Suppressor macrophage treated with lipopolysaccharide for 4 hours (primary cell): ENCODE results near the gene FBXW8.

Source experiments
- DNase-seq: peaks from one replicate; pipeline ENCODE4 v3.0.0-alpha.2; 2020

The FBXW8 gene

GRCh38 chr12:117042862-117043261 lies 132.1 kb downstream of the FBXW8 start:
- DNase-seq, result no peak

DNA sequence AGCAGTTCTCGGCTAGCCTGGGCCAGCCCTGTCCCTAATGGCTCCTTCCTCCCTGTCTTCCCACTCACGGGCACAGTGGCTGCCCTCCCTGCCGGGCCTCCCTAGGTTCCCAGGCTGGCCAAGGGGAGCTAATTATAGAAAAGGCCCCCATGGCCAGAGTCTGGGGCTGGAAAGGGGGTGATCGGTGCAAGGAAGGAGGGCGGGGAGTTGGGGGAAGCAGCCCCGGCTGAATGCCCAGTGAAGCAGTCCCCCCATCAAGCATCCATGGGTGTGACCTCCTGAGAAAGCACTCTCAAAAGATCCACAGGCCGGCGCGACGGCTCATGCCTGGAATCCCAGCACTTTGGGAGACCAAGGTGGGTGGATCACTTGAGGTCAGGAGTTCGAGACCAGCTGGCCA lies 133.6 kb downstream of the FBXW8 start:
- DNase-seq, result no peak

DNA sequence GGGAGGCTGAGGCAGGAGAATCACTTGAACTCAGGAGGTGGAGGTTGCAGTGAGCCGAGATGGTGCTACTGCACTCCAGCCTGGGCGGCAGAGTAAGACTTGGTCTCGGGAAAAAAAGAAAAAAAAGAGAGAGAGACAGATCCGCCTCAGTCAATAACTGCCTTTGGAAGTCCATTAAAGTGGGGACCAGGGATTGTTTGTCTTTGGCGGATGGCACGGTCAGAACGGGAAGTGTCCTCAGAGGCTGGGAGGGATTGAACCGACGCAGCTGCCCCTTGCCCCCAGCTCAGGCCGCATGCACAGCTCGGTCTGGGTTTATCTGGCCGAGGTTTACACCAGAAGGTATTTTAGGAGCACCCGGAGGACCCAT lies 134.0 kb downstream of the FBXW8 start:
- DNase-seq, result no peak

DNA sequence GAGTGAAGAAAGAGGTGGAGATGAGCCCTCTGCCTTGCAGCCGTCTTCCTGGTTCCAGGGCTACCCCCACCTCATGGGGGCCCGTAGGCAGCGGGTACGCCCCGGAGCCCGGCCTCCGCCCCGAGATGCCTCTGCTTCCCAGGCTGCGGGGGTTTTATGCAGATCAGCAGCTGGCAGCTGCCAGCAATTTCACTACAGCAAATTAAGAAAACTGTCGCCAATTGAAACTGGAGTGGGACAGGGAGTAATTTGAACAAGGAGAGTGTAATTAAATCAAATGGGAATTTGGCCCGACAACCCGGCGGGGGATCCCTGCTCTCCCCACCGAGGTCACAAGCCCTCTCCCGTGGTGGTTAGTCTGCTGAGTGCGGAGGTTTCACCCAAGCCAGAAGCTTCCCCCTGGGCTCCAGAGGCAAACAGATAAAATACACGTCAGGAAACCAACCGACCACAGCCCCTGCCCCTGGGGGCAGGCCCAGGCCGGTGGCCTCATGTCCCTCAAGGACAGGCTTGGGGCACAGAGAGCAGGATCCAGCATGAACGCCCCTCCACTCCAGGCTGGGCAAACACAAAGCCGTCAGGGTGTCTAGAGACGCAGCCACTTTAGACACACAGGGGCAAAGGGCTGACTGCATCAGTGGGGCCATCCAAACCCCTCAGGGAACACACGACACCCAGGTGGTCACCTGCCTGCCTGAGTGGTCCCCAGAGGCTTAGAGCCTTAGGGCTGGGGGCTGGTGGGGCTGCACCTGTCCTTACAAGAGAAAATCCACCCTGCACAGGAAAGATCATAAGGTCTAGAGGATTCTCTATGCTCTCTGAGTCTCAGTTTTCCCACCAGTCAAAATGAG lies 134.6 kb downstream of the FBXW8 start:
- peak; percentile 42 for DNase-seq

GRCh38 chr12:117046011-117046369 lies 135.2 kb downstream of the FBXW8 start:
- DNase-seq, result peak; percentile 30

DNA sequence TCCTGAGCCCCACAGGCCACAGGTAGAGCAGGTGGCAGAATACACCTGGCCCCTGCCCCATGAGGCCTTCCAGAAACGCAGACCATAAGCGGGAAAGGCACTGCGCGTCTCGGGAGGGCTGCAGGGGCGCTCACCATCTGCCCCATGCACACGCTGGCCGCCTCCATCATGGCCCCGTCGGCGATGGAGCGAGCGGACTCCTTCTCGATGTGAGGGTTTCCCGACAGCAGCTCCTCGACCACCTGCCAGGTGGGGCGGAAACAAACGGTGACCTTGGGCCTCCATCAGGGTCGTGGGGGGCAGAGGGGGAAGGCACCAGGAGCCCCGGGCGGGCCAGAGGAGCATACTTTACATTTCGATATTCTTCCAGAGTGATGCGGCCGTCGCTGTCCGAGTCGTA lies 135.7 kb downstream of the FBXW8 start:
- DNase-seq, result no peak

- no peak for DNase-seq
Measured at GRCh38 chr12:117046861-117047530, 136.2 kb downstream of the FBXW8 start.

DNA sequence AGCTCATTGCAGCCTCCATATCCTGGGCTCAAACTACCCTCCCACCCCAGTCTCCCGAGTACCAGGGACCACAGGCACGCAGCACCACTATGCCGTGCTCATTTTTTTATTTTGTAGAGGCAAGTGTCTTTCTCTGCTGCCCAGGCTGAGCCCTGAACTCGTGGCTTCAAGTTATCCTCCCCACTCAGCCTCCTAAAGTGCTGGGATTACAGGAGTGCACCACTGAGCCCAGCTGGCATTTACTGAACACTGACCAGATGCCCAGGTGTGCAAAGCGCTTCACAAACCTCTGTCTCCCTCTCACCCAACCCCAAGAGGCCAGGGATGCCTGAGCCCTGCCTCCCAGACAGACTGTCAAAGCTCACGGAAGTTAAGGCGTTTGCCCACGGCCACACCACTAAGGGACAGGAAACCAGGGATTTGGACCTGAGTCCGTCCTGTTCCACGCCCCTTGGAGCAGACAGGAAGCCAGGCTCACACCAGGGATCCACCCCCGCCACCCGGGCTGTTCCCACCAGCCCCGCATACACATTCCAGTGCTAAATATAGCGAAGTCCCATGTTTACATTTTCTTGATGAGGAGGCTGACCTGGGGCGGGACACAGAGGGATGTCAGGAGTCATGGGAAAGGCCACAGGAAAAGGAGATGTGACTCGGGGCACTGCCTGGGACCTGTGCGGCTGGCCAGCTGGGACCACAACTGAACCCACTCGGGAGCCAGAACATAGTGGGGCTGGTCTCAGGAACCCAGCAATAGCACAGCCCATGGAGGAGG lies 137.2 kb downstream of the FBXW8 start:
- DNase-seq, result no peak

GRCh38 chr12:117048585-117048904 lies 137.8 kb downstream of the FBXW8 start:
- DNase-seq, result no peak

GRCh38 chr12:117049295-117049694 lies 138.5 kb downstream of the FBXW8 start:
- no peak for DNase-seq

- no peak for DNase-seq
Measured at GRCh38 chr12:117050060-117050459, 139.3 kb downstream of the FBXW8 start.

GRCh38 chr12:117051380-117051779 lies 140.6 kb downstream of the FBXW8 start:
- DNase-seq, result no peak

GRCh38 chr12:117052386-117053049 lies 141.8 kb downstream of the FBXW8 start:
- DNase-seq, result no peak

GRCh38 chr12:117053050-117053400 lies 142.3 kb downstream of the FBXW8 start:
- no peak for DNase-seq

GRCh38 chr12:117053597-117054201 lies 142.9 kb downstream of the FBXW8 start:
- DNase-seq, result no peak

DNA sequence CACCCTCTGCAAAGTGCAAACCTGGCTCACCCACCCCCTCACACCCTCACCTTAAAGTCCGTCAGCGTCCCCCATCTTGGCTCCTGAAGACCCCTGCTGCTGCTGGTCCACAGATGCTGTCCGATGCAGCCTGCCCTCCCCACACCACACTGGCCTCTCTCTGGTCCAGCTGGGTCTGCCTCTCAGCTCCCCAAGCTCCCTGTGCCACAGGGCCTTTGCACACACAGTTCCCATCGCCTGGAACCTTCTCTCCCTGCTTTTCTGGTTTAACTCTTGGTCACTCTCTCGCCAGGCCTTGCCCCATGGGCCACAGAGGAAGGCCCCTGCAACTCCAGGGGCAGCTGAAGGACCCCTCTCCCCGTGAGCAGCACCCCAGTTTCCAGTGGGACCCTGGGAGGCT lies 143.5 kb downstream of the FBXW8 start:
- no peak for DNase-seq

- peak; percentile 27 for DNase-seq
Measured at GRCh38 chr12:117057626-117058025, 146.9 kb downstream of the FBXW8 start.

GRCh38 chr12:117058442-117059072 lies 147.8 kb downstream of the FBXW8 start:
- no peak for DNase-seq

GRCh38 chr12:117059156-117059555 lies 148.4 kb downstream of the FBXW8 start:
- no peak for DNase-seq

DNA sequence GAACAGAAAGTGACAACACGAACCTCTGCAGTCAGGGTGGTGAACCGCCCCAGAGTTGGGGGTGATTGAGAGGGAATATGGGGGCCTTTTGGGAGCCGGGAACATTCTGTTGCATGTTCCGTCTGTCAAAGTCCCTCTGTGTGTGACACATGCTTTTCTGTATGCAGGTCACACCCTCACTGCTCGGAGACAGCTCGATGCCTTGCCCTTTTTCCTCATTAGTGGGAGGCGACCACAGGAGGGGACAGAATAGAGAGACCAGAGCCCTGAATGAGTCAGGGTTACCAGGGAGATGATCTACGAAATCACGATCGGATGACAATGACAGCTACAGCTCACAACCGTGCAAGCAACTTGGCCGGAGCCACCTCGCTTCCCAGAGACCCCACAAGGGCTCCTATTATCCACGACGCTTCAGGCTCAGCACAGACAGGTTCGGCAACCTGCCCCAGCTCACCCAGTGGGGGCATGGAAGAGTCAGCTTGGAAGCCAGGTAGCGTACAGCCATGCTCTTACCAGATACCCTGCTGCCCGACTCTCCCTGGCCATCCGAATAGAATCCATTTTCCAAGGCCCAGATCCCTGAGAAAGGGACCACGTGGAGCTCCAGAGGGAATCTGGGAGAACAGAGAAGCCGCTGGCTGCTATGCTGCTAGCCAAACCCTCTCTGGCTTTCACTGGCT lies 149.6 kb downstream of the FBXW8 start:
- peak; percentile 69 for DNase-seq

GRCh38 chr12:117060929-117061305 lies 150.2 kb downstream of the FBXW8 start:
- DNase-seq, result no peak

DNA sequence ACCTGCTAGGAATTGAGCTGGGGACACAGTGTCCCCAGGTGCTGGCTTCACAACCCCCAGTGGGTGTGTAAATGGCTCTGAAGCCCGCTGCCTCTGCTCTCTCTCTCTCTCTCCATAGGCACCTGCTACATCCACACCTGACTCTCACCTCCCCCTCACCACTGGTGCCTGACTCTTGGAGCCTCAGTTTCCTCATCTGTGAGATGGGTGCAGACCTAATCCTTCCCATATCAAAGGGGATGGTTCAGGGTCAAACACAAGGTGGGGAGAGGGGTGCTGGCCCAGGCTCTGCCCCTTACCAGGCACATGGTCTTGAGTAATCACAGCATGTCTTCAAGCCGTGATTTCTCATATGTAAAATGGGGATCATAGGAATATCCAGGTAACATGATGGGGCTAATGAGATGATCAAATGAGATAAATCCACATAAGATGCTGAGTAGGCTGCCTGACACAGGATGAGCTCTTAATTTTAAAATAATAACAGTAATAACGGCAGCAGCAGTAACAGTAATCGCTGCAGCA lies 150.9 kb downstream of the FBXW8 start:
- DNase-seq, result no peak
